ENCODE data around the gene APEX1.
"Not testable (repeated sequence)": the region's sequence is repeated elsewhere in the genome, so short reads cannot be mapped to it uniquely, and the experiment has no call there.

APEX1 gene

GRCh38 chr14:20478894-20479293 lies 23.9 kb downstream of the APEX1 start:
- no peak for DNase-seq

- DNase-seq = no peak
These were observed 27.4 kb downstream of the APEX1 start for GRCh38 chr14:20482382-20482781.

- no peak for DNase-seq
These were observed 30.9 kb downstream of the APEX1 start for GRCh38 chr14:20485900-20486299.

- DNase-seq = no peak
These were observed 31.8 kb downstream of the APEX1 start for GRCh38 chr14:20486684-20487395.

- DNase-seq = no peak
These were observed 32.3 kb downstream of the APEX1 start for GRCh38 chr14:20487396-20487725.

GRCh38 chr14:20489093-20489994 lies 34.3 kb downstream of the APEX1 start:
- DNase-seq = no peak

GRCh38 chr14:20490563-20490962 lies 35.5 kb downstream of the APEX1 start:
- no peak for DNase-seq

GRCh38 chr14:20492486-20492885 lies 37.5 kb downstream of the APEX1 start:
- DNase-seq = no peak

- no peak for DNase-seq
These were observed 38.6 kb downstream of the APEX1 start for GRCh38 chr14:20493634-20494033.

- no peak for DNase-seq
These were observed 40.1 kb downstream of the APEX1 start for GRCh38 chr14:20494935-20495766.

GRCh38 chr14:20498622-20499021 lies 43.6 kb downstream of the APEX1 start:
- no peak for DNase-seq

GRCh38 chr14:20499108-20499507 lies 44.1 kb downstream of the APEX1 start:
- DNase-seq = no peak

GRCh38 chr14:20499881-20500280 lies 44.9 kb downstream of the APEX1 start:
- no peak for DNase-seq

GRCh38 chr14:20501346-20501745 lies 46.3 kb downstream of the APEX1 start:
- no peak for DNase-seq

GRCh38 chr14:20503898-20504297 lies 48.9 kb downstream of the APEX1 start:
- no peak for DNase-seq

- DNase-seq = not testable (repeated sequence)
These were observed 51.2 kb downstream of the APEX1 start for GRCh38 chr14:20506276-20506675.

- not testable (repeated sequence) for DNase-seq
These were observed 51.7 kb downstream of the APEX1 start for GRCh38 chr14:20506752-20507151.

Measured in stimulated activated CD4-positive, alpha-beta T cell treated with anti-CD3 and anti-CD28 coated beads, Interleukin-12 subunit alpha, Interleukin-12 subunit beta, amount 100 ng/mL, for 4 hours (primary cell).